ENCODE data around the gene SERPINA7. TPM values are rescaled to one million over a fixed set of nuclear protein-coding genes. Genes with fewer than 3 reads are reported as not detected.

Gene SERPINA7
- total and polyA plus RNA-seq, 2 of the 13 experiments (the other 11 are each of a cell fraction or from before 2014, with no cell fraction given), result 315 to 456 TPM

DNA sequence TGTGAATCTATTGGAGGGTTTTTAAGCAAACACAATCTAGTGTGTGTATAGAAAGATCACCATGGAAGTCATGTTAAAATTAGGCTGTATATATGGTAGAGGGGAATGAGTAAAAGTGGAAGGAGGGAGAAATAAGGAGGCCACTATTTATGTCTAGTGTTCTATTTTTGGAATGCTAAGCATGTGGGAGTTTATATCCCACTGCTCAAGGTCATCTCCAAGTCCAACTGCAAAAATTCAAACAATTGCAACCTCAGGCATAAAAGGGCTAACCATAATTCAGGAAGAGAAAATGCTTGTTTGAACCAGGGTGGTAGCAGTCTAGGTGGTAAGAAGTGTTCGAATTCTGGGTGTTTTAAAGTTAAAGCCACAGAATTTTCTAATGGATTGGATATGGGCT, 39.2 kb downstream of the SERPINA7 start (continued):
- TF ChIP-seq CAMTA2 (CRISPR knock-in tag; IDR thresholded peaks at IDR 0.05; ENCODE audit: borderline replicate concordance), result no peak
- no peak for TF ChIP-seq ZSCAN31 (CRISPR knock-in tag; IDR thresholded peaks at IDR 0.05; ENCODE audit: low read depth)
- no peak for TF ChIP-seq CHD4 (IDR thresholded peaks at IDR 0.05; ENCODE audit: borderline replicate concordance, low read length)
- 0 out of 2 replicates have a peak, but pooled peaks have one; percentile 30 for TF ChIP-seq RXRB (CRISPR knock-in tag; IDR thresholded peaks at IDR 0.05; ENCODE audit: borderline replicate concordance)
- TF ChIP-seq, protein P1, sequence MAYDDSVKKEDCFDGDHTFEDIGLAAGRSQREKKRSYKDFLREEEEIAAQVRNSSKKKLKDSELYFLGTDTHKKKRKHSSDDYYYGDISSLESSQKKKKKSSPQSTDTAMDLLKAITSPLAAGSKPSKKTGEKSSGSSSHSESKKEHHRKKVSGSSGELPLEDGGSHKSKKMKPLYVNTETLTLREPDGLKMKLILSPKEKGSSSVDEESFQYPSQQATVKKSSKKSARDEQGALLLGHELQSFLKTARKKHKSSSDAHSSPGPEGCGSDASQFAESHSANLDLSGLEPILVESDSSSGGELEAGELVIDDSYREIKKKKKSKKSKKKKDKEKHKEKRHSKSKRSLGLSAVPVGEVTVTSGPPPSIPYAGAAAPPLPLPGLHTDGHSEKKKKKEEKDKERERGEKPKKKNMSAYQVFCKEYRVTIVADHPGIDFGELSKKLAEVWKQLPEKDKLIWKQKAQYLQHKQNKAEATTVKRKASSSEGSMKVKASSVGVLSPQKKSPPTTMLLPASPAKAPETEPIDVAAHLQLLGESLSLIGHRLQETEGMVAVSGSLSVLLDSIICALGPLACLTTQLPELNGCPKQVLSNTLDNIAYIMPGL (CRISPR knock-in tag; IDR thresholded peaks at IDR 0.05; ENCODE audit: borderline replicate concordance in 1 of 2, low read depth in 1 of 2), result no peak
- no peak for TF ChIP-seq DMAP1 (CRISPR knock-in tag; IDR thresholded peaks at IDR 0.05)
- TF ChIP-seq SOX13 (IDR thresholded peaks at IDR 0.05), result no peak
- TF ChIP-seq SOX13 (CRISPR knock-in tag; conservative IDR thresholded peaks at IDR 0.05 in 1 of 2, IDR thresholded peaks at IDR 0.05 in 1 of 2), result peak in 1 of 2 experiments; percentile 68; a peak in 2 of 4 replicates
- no peak for TF ChIP-seq PTBP1 (IDR thresholded peaks at IDR 0.05; ENCODE audit: low read depth, low read length, poor library complexity, severe bottlenecking)
- TF ChIP-seq, protein P2, sequence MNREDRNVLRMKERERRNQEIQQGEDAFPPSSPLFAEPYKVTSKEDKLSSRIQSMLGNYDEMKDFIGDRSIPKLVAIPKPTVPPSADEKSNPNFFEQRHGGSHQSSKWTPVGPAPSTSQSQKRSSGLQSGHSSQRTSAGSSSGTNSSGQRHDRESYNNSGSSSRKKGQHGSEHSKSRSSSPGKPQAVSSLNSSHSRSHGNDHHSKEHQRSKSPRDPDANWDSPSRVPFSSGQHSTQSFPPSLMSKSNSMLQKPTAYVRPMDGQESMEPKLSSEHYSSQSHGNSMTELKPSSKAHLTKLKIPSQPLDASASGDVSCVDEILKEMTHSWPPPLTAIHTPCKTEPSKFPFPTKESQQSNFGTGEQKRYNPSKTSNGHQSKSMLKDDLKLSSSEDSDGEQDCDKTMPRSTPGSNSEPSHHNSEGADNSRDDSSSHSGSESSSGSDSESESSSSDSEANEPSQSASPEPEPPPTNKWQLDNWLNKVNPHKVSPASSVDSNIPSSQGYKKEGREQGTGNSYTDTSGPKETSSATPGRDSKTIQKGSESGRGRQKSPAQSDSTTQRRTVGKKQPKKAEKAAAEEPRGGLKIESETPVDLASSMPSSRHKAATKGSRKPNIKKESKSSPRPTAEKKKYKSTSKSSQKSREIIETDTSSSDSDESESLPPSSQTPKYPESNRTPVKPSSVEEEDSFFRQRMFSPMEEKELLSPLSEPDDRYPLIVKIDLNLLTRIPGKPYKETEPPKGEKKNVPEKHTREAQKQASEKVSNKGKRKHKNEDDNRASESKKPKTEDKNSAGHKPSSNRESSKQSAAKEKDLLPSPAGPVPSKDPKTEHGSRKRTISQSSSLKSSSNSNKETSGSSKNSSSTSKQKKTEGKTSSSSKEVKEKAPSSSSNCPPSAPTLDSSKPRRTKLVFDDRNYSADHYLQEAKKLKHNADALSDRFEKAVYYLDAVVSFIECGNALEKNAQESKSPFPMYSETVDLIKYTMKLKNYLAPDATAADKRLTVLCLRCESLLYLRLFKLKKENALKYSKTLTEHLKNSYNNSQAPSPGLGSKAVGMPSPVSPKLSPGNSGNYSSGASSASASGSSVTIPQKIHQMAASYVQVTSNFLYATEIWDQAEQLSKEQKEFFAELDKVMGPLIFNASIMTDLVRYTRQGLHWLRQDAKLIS (CRISPR knock-in tag; IDR thresholded peaks at IDR 0.05), result no peak
- no peak for TF ChIP-seq MYC (CRISPR knock-in tag; IDR thresholded peaks at IDR 0.05; ENCODE audit: borderline replicate concordance)
- TF ChIP-seq GATA4 (IDR thresholded peaks at IDR 0.05; ENCODE audit: borderline replicate concordance, low read depth), result no peak
- TF ChIP-seq ZNF841 (CRISPR knock-in tag; IDR thresholded peaks at IDR 0.05; ENCODE audit: borderline replicate concordance), result no peak
- TF ChIP-seq SRSF1 (optimal IDR thresholded peaks at IDR 0.05; ENCODE audit: low read depth, low read length), result no peak
- TF ChIP-seq, protein P3, sequence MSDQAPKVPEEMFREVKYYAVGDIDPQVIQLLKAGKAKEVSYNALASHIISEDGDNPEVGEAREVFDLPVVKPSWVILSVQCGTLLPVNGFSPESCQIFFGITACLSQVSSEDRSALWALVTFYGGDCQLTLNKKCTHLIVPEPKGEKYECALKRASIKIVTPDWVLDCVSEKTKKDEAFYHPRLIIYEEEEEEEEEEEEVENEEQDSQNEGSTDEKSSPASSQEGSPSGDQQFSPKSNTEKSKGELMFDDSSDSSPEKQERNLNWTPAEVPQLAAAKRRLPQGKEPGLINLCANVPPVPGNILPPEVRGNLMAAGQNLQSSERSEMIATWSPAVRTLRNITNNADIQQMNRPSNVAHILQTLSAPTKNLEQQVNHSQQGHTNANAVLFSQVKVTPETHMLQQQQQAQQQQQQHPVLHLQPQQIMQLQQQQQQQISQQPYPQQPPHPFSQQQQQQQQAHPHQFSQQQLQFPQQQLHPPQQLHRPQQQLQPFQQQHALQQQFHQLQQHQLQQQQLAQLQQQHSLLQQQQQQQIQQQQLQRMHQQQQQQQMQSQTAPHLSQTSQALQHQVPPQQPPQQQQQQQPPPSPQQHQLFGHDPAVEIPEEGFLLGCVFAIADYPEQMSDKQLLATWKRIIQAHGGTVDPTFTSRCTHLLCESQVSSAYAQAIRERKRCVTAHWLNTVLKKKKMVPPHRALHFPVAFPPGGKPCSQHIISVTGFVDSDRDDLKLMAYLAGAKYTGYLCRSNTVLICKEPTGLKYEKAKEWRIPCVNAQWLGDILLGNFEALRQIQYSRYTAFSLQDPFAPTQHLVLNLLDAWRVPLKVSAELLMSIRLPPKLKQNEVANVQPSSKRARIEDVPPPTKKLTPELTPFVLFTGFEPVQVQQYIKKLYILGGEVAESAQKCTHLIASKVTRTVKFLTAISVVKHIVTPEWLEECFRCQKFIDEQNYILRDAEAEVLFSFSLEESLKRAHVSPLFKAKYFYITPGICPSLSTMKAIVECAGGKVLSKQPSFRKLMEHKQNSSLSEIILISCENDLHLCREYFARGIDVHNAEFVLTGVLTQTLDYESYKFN (CRISPR knock-in tag; conservative IDR thresholded peaks at IDR 0.05), result peak; percentile 23; the same call in 1 of the 2 replicates
- peak; percentile 25; the same call in 1 of the 2 replicates for TF ChIP-seq SOX5 (CRISPR knock-in tag; IDR thresholded peaks at IDR 0.05; ENCODE audit: borderline replicate concordance)
- TF ChIP-seq, protein P4, sequence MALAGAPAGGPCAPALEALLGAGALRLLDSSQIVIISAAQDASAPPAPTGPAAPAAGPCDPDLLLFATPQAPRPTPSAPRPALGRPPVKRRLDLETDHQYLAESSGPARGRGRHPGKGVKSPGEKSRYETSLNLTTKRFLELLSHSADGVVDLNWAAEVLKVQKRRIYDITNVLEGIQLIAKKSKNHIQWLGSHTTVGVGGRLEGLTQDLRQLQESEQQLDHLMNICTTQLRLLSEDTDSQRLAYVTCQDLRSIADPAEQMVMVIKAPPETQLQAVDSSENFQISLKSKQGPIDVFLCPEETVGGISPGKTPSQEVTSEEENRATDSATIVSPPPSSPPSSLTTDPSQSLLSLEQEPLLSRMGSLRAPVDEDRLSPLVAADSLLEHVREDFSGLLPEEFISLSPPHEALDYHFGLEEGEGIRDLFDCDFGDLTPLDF (CRISPR knock-in tag; IDR thresholded peaks at IDR 0.05), result no peak
- no peak for TF ChIP-seq MYNN (CRISPR knock-in tag; IDR thresholded peaks at IDR 0.05; ENCODE audit: low read depth)

Measured in HepG2 (cell line).